GM12873 (cell line): ENCODE results near the gene TMUB1.

Experiments used
- TF ChIP-seq, protein P1 (sequence below): IDR thresholded peaks from 2 replicates; pipeline ENCODE4 v1.5.1; 2012; ENCODE audit warnings: low read depth, mild to moderate bottlenecking, moderate library complexity, low read length, control low read depth; ENCODE audit not compliant: insufficient read depth; ENCODE audit errors: missing control alignments

The TMUB1 gene

DNA sequence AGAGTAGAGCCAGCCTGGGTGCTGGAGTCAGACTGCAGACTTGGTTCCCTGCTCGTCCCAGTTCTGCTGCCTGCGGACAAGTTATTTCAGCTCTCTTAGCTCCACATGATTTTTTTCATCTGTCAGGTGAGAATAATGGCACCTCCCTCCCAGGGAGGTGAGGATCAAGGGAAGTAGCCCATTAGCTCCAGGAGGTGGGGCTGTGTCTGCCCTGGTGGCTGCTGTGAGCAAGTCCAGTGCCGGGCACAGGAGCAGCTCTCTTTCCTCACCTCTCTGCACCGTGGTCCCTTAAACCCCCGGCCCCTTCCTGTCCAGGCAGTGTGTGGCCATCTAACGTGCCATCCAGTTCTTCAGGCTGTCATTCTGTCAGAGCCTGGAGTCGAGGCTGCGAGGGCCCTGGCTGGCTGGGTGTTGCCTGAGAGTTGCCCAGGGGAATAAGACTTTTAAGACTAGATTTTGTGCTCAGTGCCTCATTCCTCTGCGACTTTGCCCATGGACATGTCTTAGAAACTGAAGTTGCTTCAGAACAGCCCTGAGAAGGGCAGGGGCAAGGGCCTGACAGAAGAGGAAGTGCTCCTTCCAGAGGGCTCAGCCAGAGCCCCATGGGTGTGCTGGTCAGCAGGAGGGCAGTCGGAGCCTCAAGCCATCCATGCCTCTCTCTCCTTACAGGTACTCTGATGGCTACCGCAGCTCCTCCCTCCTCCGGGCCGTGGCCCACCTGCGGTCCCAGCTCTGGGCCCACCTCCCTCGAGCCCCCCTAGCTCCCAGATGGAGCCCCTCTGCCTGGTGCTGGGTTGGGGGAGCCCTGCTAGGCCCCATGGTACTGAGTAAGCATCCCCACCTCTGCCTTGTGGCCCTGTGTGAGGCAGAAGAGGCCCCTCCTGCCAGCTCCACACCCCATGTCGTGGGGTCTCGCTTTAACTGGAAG, 50.1 kb downstream of the TMUB1 start:
- TF ChIP-seq, protein P1, sequence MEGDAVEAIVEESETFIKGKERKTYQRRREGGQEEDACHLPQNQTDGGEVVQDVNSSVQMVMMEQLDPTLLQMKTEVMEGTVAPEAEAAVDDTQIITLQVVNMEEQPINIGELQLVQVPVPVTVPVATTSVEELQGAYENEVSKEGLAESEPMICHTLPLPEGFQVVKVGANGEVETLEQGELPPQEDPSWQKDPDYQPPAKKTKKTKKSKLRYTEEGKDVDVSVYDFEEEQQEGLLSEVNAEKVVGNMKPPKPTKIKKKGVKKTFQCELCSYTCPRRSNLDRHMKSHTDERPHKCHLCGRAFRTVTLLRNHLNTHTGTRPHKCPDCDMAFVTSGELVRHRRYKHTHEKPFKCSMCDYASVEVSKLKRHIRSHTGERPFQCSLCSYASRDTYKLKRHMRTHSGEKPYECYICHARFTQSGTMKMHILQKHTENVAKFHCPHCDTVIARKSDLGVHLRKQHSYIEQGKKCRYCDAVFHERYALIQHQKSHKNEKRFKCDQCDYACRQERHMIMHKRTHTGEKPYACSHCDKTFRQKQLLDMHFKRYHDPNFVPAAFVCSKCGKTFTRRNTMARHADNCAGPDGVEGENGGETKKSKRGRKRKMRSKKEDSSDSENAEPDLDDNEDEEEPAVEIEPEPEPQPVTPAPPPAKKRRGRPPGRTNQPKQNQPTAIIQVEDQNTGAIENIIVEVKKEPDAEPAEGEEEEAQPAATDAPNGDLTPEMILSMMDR, result peak; percentile 8
